Coronary artery (tissue), 2 donors: Measurements from ENCODE around the gene SMAD3.
A peak's percentile ranks its signal among the peaks of the same experiment; 100 is the strongest.

Experiments
- DNase-seq: peaks from one replicate; pipeline ENCODE4 v3.0.0-alpha.2; 2017; ENCODE audit warnings: low spot score
- H3K27ac ChIP-seq, 2 donors: fragments of 200-600 bp; sonication (generic); one replicate each; pipeline ENCODE4 v1.5.1; 2016 to 2019
- H3K4me3 ChIP-seq: fragments of 200-600 bp; sonication (generic); 2 replicates; pipeline ENCODE4 v1.5.1; 2016; ENCODE audit warnings: mild to moderate bottlenecking, moderate library complexity
- TF ChIP-seq, protein P1 (sequence below): fragments of 200-600 bp; sonication (generic); IDR thresholded peaks from one replicate; pipeline ENCODE4 v1.5.1; 2019; ENCODE audit warnings: antibody characterized with exemption

The SMAD3 gene

DNA sequence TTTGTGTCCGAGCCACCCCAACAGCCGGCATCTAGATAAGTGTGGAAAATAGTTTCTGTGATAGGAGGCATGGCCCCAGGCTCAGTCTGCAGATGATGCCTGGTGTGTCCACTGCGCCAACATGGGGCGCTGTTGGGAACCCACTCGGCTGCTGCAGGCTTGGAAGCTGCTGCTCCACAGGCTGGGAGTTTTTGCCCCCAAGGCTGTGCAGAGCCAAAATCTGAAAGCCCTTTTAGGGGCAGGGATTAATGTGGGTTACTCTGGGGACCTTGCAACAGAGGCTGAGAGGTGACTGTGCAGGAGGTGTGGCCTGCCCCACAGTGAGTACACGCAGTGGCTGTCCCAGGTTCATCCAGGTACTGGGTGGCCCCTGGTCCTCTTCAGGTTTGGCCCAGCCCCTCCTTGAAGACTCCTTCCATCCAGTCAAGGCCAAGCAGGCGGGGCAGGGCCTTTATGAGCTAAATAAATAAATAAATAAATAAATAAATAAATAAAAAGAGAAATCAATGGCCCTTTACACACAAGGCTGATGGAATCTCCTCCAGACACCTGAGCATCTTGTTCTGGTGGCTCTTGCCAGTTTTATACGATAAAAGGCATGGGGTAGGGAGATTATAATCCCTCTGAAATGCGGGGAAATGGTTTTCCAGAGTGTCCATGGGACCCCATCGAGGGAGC lies 115.3 kb downstream of the SMAD3 start:
- no peak overlapping the region for H3K4me3 ChIP-seq
- DNase-seq, result peak; percentile 68
- no peak overlapping the region for H3K27ac ChIP-seq
- TF ChIP-seq, protein P1, sequence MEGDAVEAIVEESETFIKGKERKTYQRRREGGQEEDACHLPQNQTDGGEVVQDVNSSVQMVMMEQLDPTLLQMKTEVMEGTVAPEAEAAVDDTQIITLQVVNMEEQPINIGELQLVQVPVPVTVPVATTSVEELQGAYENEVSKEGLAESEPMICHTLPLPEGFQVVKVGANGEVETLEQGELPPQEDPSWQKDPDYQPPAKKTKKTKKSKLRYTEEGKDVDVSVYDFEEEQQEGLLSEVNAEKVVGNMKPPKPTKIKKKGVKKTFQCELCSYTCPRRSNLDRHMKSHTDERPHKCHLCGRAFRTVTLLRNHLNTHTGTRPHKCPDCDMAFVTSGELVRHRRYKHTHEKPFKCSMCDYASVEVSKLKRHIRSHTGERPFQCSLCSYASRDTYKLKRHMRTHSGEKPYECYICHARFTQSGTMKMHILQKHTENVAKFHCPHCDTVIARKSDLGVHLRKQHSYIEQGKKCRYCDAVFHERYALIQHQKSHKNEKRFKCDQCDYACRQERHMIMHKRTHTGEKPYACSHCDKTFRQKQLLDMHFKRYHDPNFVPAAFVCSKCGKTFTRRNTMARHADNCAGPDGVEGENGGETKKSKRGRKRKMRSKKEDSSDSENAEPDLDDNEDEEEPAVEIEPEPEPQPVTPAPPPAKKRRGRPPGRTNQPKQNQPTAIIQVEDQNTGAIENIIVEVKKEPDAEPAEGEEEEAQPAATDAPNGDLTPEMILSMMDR, result no peak

- DNase-seq, result peak; percentile 58
- no peak overlapping the region for H3K27ac ChIP-seq
- no peak overlapping the region for H3K4me3 ChIP-seq
- TF ChIP-seq, protein P1, result no peak
Measured at GRCh38 chr15:67181221-67181639, 115.8 kb downstream of the SMAD3 start.

DNA sequence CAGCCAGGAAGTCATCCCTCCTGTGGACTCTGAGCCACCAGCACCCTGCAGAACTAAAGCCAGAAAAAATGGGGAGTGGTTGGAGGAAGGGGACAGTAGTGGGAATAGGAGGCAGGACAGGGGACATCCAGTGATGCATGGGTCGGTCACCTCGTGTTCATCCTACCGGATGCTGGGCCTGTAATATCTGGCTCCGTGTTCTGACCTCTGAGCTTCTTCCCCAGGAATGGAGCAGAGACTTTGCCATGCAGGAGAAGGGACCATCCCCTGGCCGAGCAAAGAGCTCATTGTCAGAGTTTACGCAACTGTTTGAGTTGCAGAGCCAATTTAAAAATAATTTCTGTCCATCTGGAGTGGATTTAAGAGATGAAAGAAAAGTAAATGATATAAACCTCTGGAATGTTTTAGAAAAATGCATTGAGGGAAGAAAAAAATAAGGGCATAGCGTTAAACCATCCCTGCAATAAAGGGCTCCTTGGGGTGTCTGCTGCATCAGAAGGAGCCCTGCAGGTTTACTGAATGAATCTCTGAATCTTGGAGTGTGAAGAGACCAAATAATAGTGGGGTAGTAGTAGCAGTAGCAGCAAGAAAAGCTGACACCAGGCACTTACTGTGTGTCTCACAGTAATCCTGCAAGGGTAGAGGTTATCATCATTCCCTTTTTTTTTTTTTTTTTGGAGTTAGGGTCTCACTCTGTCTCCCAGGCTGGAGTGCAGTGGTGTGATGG lies 118.2 kb downstream of the SMAD3 start:
- peak; percentile 68 for DNase-seq
- TF ChIP-seq, protein P1, result no peak
- Histone ChIP-seq H3K4me3 (no peak overlapping the region), H3K27ac (peak overlapping the region in 1 of 2 donors; percentile 79)

DNA sequence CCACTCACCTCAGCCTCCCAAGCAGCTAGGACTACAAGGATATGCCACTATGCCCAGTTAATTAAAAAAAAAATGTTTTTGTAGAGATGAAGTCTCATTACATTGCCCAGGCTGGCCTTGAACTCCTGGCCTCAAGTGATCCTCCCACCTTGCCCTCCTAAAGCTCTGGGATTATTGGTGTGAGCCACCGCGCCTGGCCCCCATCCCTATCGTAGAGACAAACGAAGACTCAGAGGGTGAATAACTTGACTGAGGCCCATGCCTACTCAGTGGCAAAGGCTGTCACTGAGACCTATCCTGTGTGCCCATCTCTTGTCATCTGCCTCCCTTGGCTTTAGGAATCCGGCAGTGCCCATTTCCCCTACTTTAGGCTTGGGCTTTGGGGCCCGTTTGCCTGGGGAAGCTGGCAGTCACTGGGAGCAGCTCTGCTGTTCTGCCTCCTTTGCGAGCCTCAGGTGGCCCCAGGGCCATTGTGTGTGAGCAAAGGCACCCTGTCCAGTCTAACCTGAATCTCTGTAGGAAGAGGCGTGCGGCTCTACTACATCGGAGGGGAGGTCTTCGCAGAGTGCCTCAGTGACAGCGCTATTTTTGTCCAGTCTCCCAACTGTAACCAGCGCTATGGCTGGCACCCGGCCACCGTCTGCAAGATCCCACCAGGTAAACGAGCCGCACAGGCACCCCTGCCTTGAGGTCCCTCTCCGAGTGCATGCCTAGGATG lies 119.0 kb downstream of the SMAD3 start:
- no peak for DNase-seq
- H3K27ac ChIP-seq, result peak overlapping the region in 1 of 2 donors; percentile 79
- H3K4me3 ChIP-seq, result no peak overlapping the region
- TF ChIP-seq, protein P1, result no peak

DNA sequence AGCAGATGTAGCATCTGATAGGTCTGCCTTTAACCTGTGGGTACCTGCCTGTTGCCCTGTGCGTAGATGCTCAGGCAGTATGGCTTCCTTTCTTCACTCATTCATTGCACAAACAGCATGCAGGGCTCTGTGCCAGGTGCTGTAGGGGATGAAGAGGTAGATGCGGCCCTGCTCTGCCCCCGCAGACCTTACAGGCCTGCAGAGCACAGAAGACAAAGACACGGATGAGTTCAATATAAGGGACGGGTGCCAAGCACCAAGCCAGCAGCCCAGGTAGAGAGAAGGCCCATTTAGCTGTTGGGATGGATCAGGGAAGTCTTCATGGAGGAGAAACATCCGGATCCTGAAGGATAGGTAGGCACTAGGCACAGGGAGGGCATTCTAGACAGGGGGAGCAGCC lies 119.6 kb downstream of the SMAD3 start:
- Histone ChIP-seq H3K27ac (peak overlapping the region in 1 of 2 donors; percentile 79), H3K4me3 (no peak overlapping the region)
- TF ChIP-seq, protein P1, result no peak
- no peak for DNase-seq

GRCh38 chr15:67185621-67186225 lies 120.3 kb downstream of the SMAD3 start:
- Histone ChIP-seq H3K27ac (peak overlapping the region; percentile 44 to 79), H3K4me3 (no peak overlapping the region)
- TF ChIP-seq, protein P1, result no peak
- DNase-seq, result no peak
